ENCODE results near the gene SKOR2.

Gene SKOR2

GRCh38 chr18:47250391-47251046 is 941 bp downstream of the SKOR2 start:
- Histone ChIP-seq H3F3A (ENCODE audit: low read depth) (no peaks in the 10 kb centered on the region), H4K20me1 (ENCODE audit: insufficient read depth, low read length, poor library complexity, severe bottlenecking) (no peaks in the 10 kb centered on the region), H2AFZ (ENCODE audit: low read length) (no peak overlapping the region), H3K79me2 (ENCODE audit: insufficient read depth, low read length) (no peaks in the 10 kb centered on the region), H3K4me3 (ENCODE audit: low read length, poor library complexity, severe bottlenecking) (no peak overlapping the region), H3K4me1 (ENCODE audit: insufficient read depth, low read length, poor library complexity, severe bottlenecking) (no peaks in the 10 kb centered on the region), H3K9me3 (ENCODE audit: insufficient read depth, low read depth, low read length) (no peaks in the 10 kb centered on the region), H3K27me3 (ENCODE audit: insufficient read depth, low read length, poor library complexity, severe bottlenecking) (no peaks in the 10 kb centered on the region), H3K9me2 (replicated peaks; ENCODE audit: low read depth, low read length) (no peaks in the 10 kb centered on the region), H3K4me2 (ENCODE audit: low read depth, low read length, poor library complexity, severe bottlenecking) (no peak overlapping the region), H3K9ac (ENCODE audit: low read depth, low read length, poor library complexity, severe bottlenecking) (no peak overlapping the region), H3K36me3 (ENCODE audit: insufficient read depth, low read length) (no peaks in the 10 kb centered on the region)
- TF ChIP-seq EZH2phosphoT487 (IDR thresholded peaks at IDR 0.05; ENCODE audit: borderline replicate concordance) = no peak
- no peak for TF ChIP-seq CTCF (conservative IDR thresholded peaks at IDR 0.05; ENCODE audit: low read length)

- Histone ChIP-seq H3K9me2 (replicated peaks; ENCODE audit: low read depth, low read length) (no peaks in the 10 kb centered on the region), H3K9ac (ENCODE audit: low read depth, low read length, poor library complexity, severe bottlenecking) (no peak overlapping the region), H3K4me1 (ENCODE audit: insufficient read depth, low read length, poor library complexity, severe bottlenecking) (no peaks in the 10 kb centered on the region), H3K9me3 (ENCODE audit: insufficient read depth, low read depth, low read length) (no peaks in the 10 kb centered on the region), H3F3A (ENCODE audit: low read depth) (no peaks in the 10 kb centered on the region), H3K4me2 (ENCODE audit: low read depth, low read length, poor library complexity, severe bottlenecking) (no peak overlapping the region), H3K79me2 (ENCODE audit: insufficient read depth, low read length) (no peaks in the 10 kb centered on the region), H3K4me3 (ENCODE audit: low read length, poor library complexity, severe bottlenecking) (no peak overlapping the region), H4K20me1 (ENCODE audit: insufficient read depth, low read length, poor library complexity, severe bottlenecking) (no peaks in the 10 kb centered on the region), H2AFZ (ENCODE audit: low read length) (no peak overlapping the region), H3K36me3 (ENCODE audit: insufficient read depth, low read length) (no peaks in the 10 kb centered on the region), H3K27me3 (ENCODE audit: insufficient read depth, low read length, poor library complexity, severe bottlenecking) (no peaks in the 10 kb centered on the region)
- TF ChIP-seq EZH2phosphoT487 (IDR thresholded peaks at IDR 0.05; ENCODE audit: borderline replicate concordance) (no peak), CTCF (conservative IDR thresholded peaks at IDR 0.05; ENCODE audit: low read length) (no peak)
Measured at GRCh38 chr18:47249314-47249981, 2.0 kb downstream of the SKOR2 start.

GRCh38 chr18:47248604-47249313 is 2.7 kb downstream of the SKOR2 start:
- H3K27me3 ChIP-seq (ENCODE audit: insufficient read depth, low read length, poor library complexity, severe bottlenecking) = no peaks in the 10 kb centered on the region
- TF ChIP-seq CTCF (conservative IDR thresholded peaks at IDR 0.05; ENCODE audit: low read length) (no peak), EZH2phosphoT487 (IDR thresholded peaks at IDR 0.05; ENCODE audit: borderline replicate concordance) (no peak)

More at GRCh38 chr18:47248604-47249313, 2.7 kb downstream of the SKOR2 start:
- Histone ChIP-seq H3K9me3 (ENCODE audit: insufficient read depth, low read depth, low read length) (no peaks in the 10 kb centered on the region), H3F3A (ENCODE audit: low read depth) (no peaks in the 10 kb centered on the region), H4K20me1 (ENCODE audit: insufficient read depth, low read length, poor library complexity, severe bottlenecking) (no peaks in the 10 kb centered on the region), H3K4me2 (ENCODE audit: low read depth, low read length, poor library complexity, severe bottlenecking) (no peak overlapping the region), H2AFZ (ENCODE audit: low read length) (no peak overlapping the region), H3K9ac (ENCODE audit: low read depth, low read length, poor library complexity, severe bottlenecking) (no peak overlapping the region), H3K4me1 (ENCODE audit: insufficient read depth, low read length, poor library complexity, severe bottlenecking) (no peaks in the 10 kb centered on the region), H3K9me2 (replicated peaks; ENCODE audit: low read depth, low read length) (no peaks in the 10 kb centered on the region), H3K79me2 (ENCODE audit: insufficient read depth, low read length) (no peaks in the 10 kb centered on the region), H3K4me3 (ENCODE audit: low read length, poor library complexity, severe bottlenecking) (no peak overlapping the region), H3K36me3 (ENCODE audit: insufficient read depth, low read length) (no peaks in the 10 kb centered on the region)

Measured in Loucy (cell line).